Hepatocyte (in vitro differentiated cells): ENCODE data around the gene NRG2. TPM values are rescaled to one million over a fixed set of nuclear protein-coding genes. Genes with fewer than 3 reads are reported as not detected.

Source experiments
- DNase-seq: peaks from one replicate; pipeline ENCODE4 v3.0.0-alpha.2; 2016; ENCODE audit warnings: low spot score
- H2AFZ ChIP-seq: fragments of 200-600 bp; sonication (generic); 2 replicates; pipeline ENCODE4 v1.6.0; 2016; ENCODE audit warnings: antibody characterized with exemption, mild to moderate bottlenecking
- H3K27ac ChIP-seq: fragments of 200-600 bp; sonication (generic); 2 replicates; pipeline ENCODE4 v1.5.1; 2016; ENCODE audit warnings: mild to moderate bottlenecking
- H3K27me3 ChIP-seq: fragments of 200-600 bp; sonication (generic); 2 replicates; pipeline ENCODE4 v1.6.1; 2016
- H3K36me3 ChIP-seq: fragments of 200-600 bp; sonication (generic); replicated peaks from 2 replicates; pipeline ENCODE4 v1.5.1; 2016; ENCODE audit warnings: low read depth; ENCODE audit not compliant: insufficient read depth
- H3K4me1 ChIP-seq: fragments of 200-600 bp; sonication (generic); 2 replicates; pipeline ENCODE4 v1.5.1; 2016; ENCODE audit warnings: mild to moderate bottlenecking, moderate library complexity; ENCODE audit not compliant: insufficient read depth
- H3K4me2 ChIP-seq: fragments of 200-600 bp; sonication (generic); 2 replicates; pipeline ENCODE4 v1.6.0; 2016
- H3K4me3 ChIP-seq: fragments of 200-600 bp; sonication (generic); 2 replicates; pipeline ENCODE4 v1.5.1; 2016; ENCODE audit warnings: mild to moderate bottlenecking
- H3K79me2 ChIP-seq: fragments of 200-600 bp; sonication (generic); 2 replicates; pipeline ENCODE4 v1.6.0; 2017; ENCODE audit warnings: mild to moderate bottlenecking
- H3K9me2 ChIP-seq: fragments of 200-600 bp; sonication (generic); replicated peaks from 2 replicates; pipeline ENCODE4 v1.6.0; 2017; ENCODE audit warnings: mild to moderate bottlenecking; ENCODE audit not compliant: insufficient read depth
- H3K9me3 ChIP-seq: fragments of 200-600 bp; sonication (generic); 2 replicates; pipeline ENCODE4 v1.5.1; 2016; ENCODE audit warnings: low read depth, mild to moderate bottlenecking
- H4K20me1 ChIP-seq: fragments of 200-600 bp; sonication (generic); 2 replicates; pipeline ENCODE4 v1.6.0; 2016; ENCODE audit warnings: mild to moderate bottlenecking; ENCODE audit not compliant: insufficient read depth, poor library complexity, severe bottlenecking
- EZH2 ChIP-seq: fragments of 200-600 bp; sonication (generic); IDR thresholded peaks from 2 replicates; pipeline ENCODE4 v1.6.1; 2016; ENCODE audit warnings: antibody characterized with exemption, mild to moderate bottlenecking, borderline replicate concordance
- EZH2phosphoT487 ChIP-seq: fragments of 200-600 bp; sonication (generic); IDR thresholded peaks from one replicate; pipeline ENCODE4 v1.6.1; 2018; ENCODE audit warnings: antibody characterized with exemption, mild to moderate bottlenecking, low read depth, moderate library complexity; ENCODE audit not compliant: unreplicated experiment, severe bottlenecking
- WGBS: methylation state at CpG from one replicate; pipeline ENCODE4 v1.1.6; 2016; ENCODE audit warnings: low lambda C conversion rate; ENCODE audit errors: missing lambda C conversion rate; 5-methylcytosine and 5-hydroxymethylcytosine counted together
- polyA plus RNA-seq: library from polyadenylated mRNA; unstranded; fragments of >200 nt; fragmentation: Nextera tagmentation; extraction: Ambion mirVana; gene quantifications from 2 replicates; pipeline ENCODE4 v1.2.1, GENCODE V29; 2016
- total RNA-seq: library from RNA; depleted of rRNA; stranded (reverse); fragments of >200 nt; gene quantifications from 2 replicates; pipeline ENCODE4 v1.2.3, GENCODE V29; 2014
- TF ChIP-seq, protein P1 (sequence below): fragments of 200-600 bp; sonication (generic); IDR thresholded peaks from 2 replicates; pipeline ENCODE4 v1.5.1; 2016; ENCODE audit warnings: antibody characterized with exemption, mild to moderate bottlenecking; ENCODE audit not compliant: poor library complexity

The NRG2 gene
- total and polyA plus RNA-seq, 2 experiments from 2014 or later, result 1.4 to 1.5 TPM

DNA sequence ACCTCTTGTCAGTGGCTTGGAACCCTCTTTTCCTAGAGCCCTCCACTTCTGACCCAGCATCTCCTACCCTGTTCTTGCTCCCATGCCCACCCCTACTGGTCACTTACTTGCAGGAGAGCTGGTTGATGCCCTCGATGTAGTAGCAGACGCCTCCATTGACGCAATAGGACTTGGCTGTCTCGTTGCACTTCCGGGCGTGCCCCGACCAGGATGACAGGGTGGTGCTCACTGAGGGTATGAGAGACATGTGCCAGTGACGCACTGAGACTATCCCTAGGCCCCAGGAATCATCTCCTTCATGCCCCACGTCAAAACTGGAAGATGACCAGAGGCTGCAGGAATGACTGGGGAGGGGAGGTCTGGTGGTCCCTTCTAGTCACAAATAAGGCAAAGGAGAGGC lies 171.5 kb downstream of the NRG2 start:
- Histone ChIP-seq H3K27me3 (peaks cover 3% of the 10 kb centered on the region), H3K27ac (no peak overlapping the region), H3K9me3 (no peaks in the 10 kb centered on the region), H3K4me2 (no peak overlapping the region), H3K9me2 (no peaks in the 10 kb centered on the region), H3K4me1 (no peaks in the 10 kb centered on the region), H2AFZ (no peak overlapping the region), H3K79me2 (no peaks in the 10 kb centered on the region), H4K20me1 (no peaks in the 10 kb centered on the region), H3K36me3 (no peaks in the 10 kb centered on the region), H3K4me3 (no peak overlapping the region)
- DNase-seq, result no peak
- TF ChIP-seq, protein P1, sequence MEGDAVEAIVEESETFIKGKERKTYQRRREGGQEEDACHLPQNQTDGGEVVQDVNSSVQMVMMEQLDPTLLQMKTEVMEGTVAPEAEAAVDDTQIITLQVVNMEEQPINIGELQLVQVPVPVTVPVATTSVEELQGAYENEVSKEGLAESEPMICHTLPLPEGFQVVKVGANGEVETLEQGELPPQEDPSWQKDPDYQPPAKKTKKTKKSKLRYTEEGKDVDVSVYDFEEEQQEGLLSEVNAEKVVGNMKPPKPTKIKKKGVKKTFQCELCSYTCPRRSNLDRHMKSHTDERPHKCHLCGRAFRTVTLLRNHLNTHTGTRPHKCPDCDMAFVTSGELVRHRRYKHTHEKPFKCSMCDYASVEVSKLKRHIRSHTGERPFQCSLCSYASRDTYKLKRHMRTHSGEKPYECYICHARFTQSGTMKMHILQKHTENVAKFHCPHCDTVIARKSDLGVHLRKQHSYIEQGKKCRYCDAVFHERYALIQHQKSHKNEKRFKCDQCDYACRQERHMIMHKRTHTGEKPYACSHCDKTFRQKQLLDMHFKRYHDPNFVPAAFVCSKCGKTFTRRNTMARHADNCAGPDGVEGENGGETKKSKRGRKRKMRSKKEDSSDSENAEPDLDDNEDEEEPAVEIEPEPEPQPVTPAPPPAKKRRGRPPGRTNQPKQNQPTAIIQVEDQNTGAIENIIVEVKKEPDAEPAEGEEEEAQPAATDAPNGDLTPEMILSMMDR, result no peak
- TF ChIP-seq EZH2, result no peak
- no peak for TF ChIP-seq EZH2phosphoT487
- WGBS, result 89% methylated on average over 9 of the region's 9 CpGs

- 75% methylated on average over 1 of the region's 1 CpG for WGBS
- TF ChIP-seq EZH2phosphoT487 (no peak), EZH2 (no peak)
- TF ChIP-seq, protein P1, result no peak
- H3K27ac ChIP-seq, result no peak overlapping the region
These were observed 172.4 kb downstream of the NRG2 start for GRCh38 chr5:139870677-139871076.

DNA sequence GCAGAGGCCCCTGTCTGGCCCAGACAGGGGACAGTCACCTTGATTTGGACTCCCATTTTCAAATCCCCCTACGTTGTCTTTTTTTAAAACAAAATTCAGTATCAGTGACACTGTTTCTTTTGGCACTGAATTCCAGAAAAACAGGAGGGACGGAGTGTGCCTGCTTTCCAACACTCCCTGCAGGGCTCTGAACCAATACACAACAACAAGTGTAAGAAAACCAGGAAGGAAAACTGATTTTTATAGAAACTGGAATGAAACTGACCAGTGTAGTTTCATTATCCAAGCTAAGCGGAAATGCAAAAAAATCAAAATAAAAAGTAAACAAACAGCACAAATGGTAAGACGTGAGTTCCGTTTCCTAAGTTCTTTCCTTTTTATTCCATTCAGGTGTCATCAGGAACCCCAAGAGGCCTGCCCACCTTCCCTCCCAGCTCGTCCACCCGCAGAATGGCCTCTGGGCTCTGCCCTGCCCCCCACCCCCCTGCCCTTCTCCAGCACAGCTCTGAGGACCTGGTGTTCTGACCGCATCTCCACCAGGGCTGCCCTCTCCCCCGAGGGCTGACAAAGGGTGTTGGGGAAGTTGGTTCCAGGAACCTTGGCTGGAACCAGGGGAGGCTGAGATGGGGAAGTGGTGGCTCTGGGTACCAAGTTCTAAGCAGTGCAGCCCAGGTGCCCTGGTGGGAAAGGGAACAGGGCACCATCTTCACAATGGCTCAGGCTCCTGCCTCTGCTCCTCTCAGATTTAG lies 173.9 kb downstream of the NRG2 start:
- 70% methylated on average over 9 of the region's 9 CpGs for whole genome bisulfite sequencing
- H2AFZ ChIP-seq, result no peak overlapping the region
- H3K9me2 ChIP-seq, result no peaks in the 10 kb centered on the region
- DNase-seq, result no peak
- no peak overlapping the region for H3K4me3 ChIP-seq
- H3K9me3 ChIP-seq, result no peaks in the 10 kb centered on the region
- no peak overlapping the region for H3K4me2 ChIP-seq
- H3K79me2 ChIP-seq, result no peaks in the 10 kb centered on the region
- peaks cover 3% of the 10 kb centered on the region for H3K27me3 ChIP-seq
- H3K36me3 ChIP-seq, result no peaks in the 10 kb centered on the region
- no peak for TF ChIP-seq EZH2
- TF ChIP-seq, protein P1, result no peak
- H3K4me1 ChIP-seq, result no peaks in the 10 kb centered on the region
- H4K20me1 ChIP-seq, result no peaks in the 10 kb centered on the region
- no peak overlapping the region for H3K27ac ChIP-seq

More at GRCh38 chr5:139870677-139871076, 172.4 kb downstream of the NRG2 start:
- peaks cover 3% of the 10 kb centered on the region for H3K27me3 ChIP-seq
- no peaks in the 10 kb centered on the region for H3K9me2 ChIP-seq
- H3K4me3 ChIP-seq, result no peak overlapping the region
- H4K20me1 ChIP-seq, result no peaks in the 10 kb centered on the region
- H3K4me2 ChIP-seq, result no peak overlapping the region
- H3K36me3 ChIP-seq, result no peaks in the 10 kb centered on the region
- H2AFZ ChIP-seq, result no peak overlapping the region
- no peak for DNase-seq
- no peaks in the 10 kb centered on the region for H3K79me2 ChIP-seq
- no peaks in the 10 kb centered on the region for H3K9me3 ChIP-seq
- H3K4me1 ChIP-seq, result no peaks in the 10 kb centered on the region
